ENCODE measurements around the gene LACTBL1. TPM values are rescaled to one million over a fixed set of nuclear protein-coding genes. Genes with fewer than 3 reads are reported as not detected.

Gene LACTBL1
- total and polyA plus RNA-seq, 3 donors from 2014 or later = 0.50 to 1.6 TPM; not detected in 1

DNA sequence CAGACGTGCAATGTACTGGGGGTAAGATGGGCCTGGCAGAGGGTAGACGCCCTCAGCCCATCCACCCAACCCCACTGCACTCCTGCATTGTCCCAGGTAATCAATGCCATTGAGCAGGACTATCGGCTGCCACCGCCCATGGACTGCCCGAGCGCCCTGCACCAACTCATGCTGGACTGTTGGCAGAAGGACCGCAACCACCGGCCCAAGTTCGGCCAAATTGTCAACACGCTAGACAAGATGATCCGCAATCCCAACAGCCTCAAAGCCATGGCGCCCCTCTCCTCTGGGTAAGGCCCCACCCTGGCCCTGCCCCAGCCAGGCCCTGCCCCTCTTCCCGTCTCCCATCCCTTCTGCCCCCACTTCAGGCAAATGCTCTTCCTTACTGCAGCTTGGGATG is 62.4 kb downstream of the LACTBL1 start:
- Histone ChIP-seq H3K4me1 (no peaks in the 10 kb centered on the region), H3K27me3 (no peaks in the 10 kb centered on the region), H3K9me3 (no peaks in the 10 kb centered on the region), H3K27ac (no peak overlapping the region), H3K36me3 (ENCODE audit: low read depth, missing control alignments) (no peaks in the 10 kb centered on the region), H3K4me3 (no peak overlapping the region)
- TF ChIP-seq, protein P1, sequence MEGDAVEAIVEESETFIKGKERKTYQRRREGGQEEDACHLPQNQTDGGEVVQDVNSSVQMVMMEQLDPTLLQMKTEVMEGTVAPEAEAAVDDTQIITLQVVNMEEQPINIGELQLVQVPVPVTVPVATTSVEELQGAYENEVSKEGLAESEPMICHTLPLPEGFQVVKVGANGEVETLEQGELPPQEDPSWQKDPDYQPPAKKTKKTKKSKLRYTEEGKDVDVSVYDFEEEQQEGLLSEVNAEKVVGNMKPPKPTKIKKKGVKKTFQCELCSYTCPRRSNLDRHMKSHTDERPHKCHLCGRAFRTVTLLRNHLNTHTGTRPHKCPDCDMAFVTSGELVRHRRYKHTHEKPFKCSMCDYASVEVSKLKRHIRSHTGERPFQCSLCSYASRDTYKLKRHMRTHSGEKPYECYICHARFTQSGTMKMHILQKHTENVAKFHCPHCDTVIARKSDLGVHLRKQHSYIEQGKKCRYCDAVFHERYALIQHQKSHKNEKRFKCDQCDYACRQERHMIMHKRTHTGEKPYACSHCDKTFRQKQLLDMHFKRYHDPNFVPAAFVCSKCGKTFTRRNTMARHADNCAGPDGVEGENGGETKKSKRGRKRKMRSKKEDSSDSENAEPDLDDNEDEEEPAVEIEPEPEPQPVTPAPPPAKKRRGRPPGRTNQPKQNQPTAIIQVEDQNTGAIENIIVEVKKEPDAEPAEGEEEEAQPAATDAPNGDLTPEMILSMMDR (IDR thresholded peaks at IDR 0.05) = no peak
- TF ChIP-seq POLR2A (IDR thresholded peaks at IDR 0.05) = no peak
- no peak for DNase-seq
- WGBS, 2 donors = 94 to 95% methylated on average over 10 to 13 of the region's 13 CpGs
- intact Hi-C loops (cut with DNase I; ENCODE audit: low total_unique reads) = no loop called here

DNA sequence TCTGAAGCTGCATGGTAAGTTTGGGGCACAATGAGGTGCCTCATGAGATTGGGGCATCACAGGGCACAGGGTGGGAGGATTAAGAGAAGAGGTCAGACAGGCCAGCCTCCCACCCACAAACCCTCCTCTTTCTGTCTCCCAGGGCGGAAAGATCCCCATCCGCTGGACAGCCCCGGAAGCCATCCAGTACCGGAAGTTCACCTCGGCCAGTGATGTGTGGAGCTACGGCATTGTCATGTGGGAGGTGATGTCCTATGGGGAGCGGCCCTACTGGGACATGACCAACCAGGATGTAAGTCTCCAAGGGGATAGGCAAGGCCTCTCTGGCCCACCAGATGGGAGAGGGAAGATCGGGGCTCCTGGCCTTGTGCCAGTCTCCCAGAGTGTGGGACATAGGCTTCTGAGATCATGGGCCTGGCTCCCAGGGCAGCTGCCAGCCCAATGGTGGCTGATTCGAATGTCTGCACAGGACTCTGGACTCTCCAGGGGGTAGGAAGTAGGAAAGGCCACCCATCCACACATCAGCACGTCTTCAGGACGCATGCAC is 63.7 kb downstream of the LACTBL1 start:
- WGBS, 2 donors = 94% methylated on average over 8 to 11 of the region's 11 CpGs
- Histone ChIP-seq H3K36me3 (ENCODE audit: low read depth, missing control alignments) (no peaks in the 10 kb centered on the region), H3K9me3 (no peaks in the 10 kb centered on the region), H3K27ac (no peak overlapping the region), H3K27me3 (no peaks in the 10 kb centered on the region), H3K4me3 (no peak overlapping the region), H3K4me1 (no peaks in the 10 kb centered on the region)
- intact Hi-C loops (cut with DNase I; ENCODE audit: low total_unique reads) = no loop called here
- TF ChIP-seq, protein P1 (IDR thresholded peaks at IDR 0.05) = no peak
- no peak for TF ChIP-seq POLR2A (IDR thresholded peaks at IDR 0.05)
- no peak for DNase-seq

DNA sequence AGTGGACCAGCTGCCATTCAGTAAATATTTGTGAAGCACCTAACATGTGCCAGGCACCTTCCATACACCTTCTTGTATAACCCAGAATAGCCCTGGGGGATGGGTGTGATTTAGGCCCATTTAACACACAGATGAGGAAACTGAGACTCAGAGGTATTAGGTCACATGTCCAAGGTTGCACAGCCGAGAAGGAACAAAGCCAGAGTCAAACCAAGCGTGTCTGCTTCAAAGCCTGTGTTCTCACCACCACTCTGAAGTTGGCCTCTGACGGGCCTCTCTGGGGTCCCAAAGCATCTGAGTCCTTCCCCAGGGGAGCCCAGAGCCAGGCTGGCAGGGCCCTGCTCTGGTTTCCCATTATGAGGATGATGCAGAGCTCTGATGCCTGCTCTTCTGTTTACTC is 65.1 kb downstream of the LACTBL1 start:
- Histone ChIP-seq H3K27ac (no peak overlapping the region), H3K27me3 (no peaks in the 10 kb centered on the region), H3K4me1 (no peaks in the 10 kb centered on the region), H3K4me3 (no peak overlapping the region), H3K36me3 (ENCODE audit: low read depth, missing control alignments) (no peaks in the 10 kb centered on the region), H3K9me3 (no peaks in the 10 kb centered on the region)
- WGBS, 2 donors = 82 to 92% methylated on average over 3 of the region's 3 CpGs
- TF ChIP-seq, protein P1 (IDR thresholded peaks at IDR 0.05) = no peak
- TF ChIP-seq POLR2A (IDR thresholded peaks at IDR 0.05) = no peak
- DNase-seq = no peak
- intact Hi-C loops (cut with DNase I; ENCODE audit: low total_unique reads) = no loop called here

- H3K4me3 ChIP-seq = no peak overlapping the region
- WGBS, 2 donors = 79 to 81% methylated on average over 2 of the region's 2 CpGs
- intact Hi-C loops (cut with DNase I; ENCODE audit: low total_unique reads) = no loop called here
- no peaks in the 10 kb centered on the region for H3K4me1 ChIP-seq
- no peaks in the 10 kb centered on the region for H3K9me3 ChIP-seq
- DNase-seq = no peak
- no peak overlapping the region for H3K27ac ChIP-seq
- no peak for TF ChIP-seq POLR2A (IDR thresholded peaks at IDR 0.05)
- TF ChIP-seq, protein P1 (IDR thresholded peaks at IDR 0.05) = no peak
- H3K36me3 ChIP-seq (ENCODE audit: low read depth, missing control alignments) = no peaks in the 10 kb centered on the region
- H3K27me3 ChIP-seq = no peaks in the 10 kb centered on the region
Observed at GRCh38 chr1:22906968-22907367, 65.7 kb downstream of the LACTBL1 start.

DNA sequence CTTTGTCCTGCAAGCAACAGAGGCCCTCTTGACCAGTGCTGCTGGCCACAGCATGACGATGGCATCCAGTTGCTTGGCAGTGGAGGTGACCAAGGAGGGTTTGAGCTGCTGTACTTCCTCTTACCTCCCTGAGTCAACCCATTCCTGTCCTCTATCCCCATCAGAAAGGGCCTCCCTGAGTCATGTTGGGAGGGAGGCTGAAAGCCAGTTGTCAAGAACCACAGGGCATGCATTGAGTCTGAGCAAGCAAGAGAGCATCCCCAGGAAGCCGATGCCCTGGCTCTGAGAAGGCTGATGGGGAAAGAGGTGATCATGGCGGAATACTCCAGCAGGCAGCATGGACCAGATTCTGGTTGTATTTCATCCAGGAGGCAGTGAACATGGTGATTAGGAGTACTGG is 69.6 kb downstream of the LACTBL1 start:
- DNase-seq = no peak
- Histone ChIP-seq H3K36me3 (ENCODE audit: low read depth, missing control alignments) (no peaks in the 10 kb centered on the region), H3K27ac (no peak overlapping the region), H3K27me3 (no peaks in the 10 kb centered on the region), H3K4me1 (no peaks in the 10 kb centered on the region), H3K4me3 (no peak overlapping the region), H3K9me3 (no peaks in the 10 kb centered on the region)
- intact Hi-C loops (cut with DNase I; ENCODE audit: low total_unique reads) = no loop called here
- WGBS, 2 donors = 85 to 92% methylated on average over 3 of the region's 3 CpGs
- TF ChIP-seq, protein P1 (IDR thresholded peaks at IDR 0.05) = no peak
- no peak for TF ChIP-seq POLR2A (IDR thresholded peaks at IDR 0.05)

All from testis (tissue), 3 donors.